GOT3 (cell line): ENCODE measurements around the gene GPC6.

ENCODE experiments used
- DNase-seq: peaks from one replicate; lab custom pipeline; 2025; ENCODE audit warnings: mixed read lengths; lab: John Stamatoyannopoulos, UW

GPC6 gene

GRCh38 chr13:93967286-93967685 lies 740.7 kb downstream of the GPC6 start:
- no peak for DNase-seq

GRCh38 chr13:93975242-93975641 lies 748.6 kb downstream of the GPC6 start:
- DNase-seq: no peak

DNA sequence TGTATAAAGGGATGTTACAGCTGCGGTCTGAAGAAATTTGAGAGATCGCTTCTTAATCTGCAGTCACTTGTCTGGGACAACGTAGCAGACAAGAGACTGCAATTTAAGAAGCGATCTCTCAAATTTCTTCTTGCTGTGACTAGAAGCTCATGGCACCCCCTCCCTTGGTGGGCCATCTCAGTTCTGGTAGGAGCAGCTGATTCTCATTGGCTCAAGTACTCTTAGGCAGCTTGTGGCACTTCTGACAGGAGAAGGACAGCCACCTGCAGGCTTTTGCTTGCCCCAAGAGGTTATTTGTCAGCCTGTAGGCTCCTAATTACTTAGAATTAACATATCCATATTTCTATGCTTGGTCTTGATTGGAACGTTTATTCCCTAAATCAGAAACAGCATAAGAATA lies 749.9 kb downstream of the GPC6 start:
- DNase-seq: no peak

DNA sequence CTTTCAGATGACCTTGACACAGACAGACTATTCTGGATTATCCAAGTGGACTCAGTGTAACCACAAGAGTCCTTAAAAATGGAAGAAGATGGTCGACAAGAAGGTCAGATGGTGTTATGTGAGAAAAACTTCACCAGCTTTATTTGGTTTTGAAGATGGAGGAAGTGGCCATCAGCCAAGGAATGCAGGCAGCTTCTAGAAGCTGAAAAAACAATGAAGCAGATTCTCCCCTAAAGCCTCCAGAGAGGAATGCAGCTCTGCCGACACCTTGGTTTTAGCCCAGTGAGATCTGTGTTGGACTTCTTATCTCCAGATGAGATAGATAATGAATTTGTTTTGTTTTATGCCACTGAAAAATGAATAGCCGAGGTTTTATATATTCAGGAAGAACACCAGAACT lies 751.4 kb downstream of the GPC6 start:
- DNase-seq: no peak

- no peak for DNase-seq
Observed at GRCh38 chr13:93981426-93981977, 754.9 kb downstream of the GPC6 start.

GRCh38 chr13:93982179-93982918 lies 755.7 kb downstream of the GPC6 start:
- no peak for DNase-seq

DNA sequence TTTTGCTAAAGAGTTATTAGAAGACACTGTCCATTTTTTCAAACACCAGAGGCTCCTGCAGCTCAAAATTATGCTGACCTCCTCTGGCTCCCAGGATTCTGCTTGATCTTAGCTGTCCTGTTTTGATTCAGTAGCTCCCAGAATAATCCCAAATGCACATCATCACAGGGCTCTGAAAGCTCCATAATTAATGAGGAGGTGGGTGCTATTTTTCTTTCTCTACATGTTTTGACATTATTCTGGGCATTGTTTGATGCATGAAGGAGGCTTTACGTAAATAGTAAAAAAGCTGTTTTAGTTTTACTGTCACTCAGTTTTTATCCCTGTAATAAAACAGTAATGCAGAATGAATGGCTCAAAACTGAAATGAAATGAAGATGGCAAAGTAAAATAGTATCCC lies 757.4 kb downstream of the GPC6 start:
- DNase-seq: no peak

DNA sequence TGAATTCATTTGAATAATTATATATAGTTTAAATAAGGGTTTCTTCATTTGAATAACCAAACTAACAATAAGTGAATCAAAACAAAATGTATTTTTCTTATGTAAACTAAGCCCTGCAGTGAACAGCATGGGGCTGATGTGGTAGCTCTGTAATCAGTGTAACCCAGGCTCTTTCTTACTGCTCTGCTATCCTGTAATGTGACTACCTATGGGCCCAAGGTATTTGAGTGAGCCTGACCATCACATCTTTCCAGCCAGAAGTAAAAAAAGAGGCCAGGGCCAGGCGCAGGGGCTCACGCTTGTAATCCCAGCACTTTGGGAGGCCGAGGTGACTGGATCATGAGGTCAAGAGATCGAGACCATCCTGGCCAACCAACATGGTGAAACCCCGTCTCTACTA lies 758.3 kb downstream of the GPC6 start:
- no peak for DNase-seq

- DNase-seq: no peak
Observed at GRCh38 chr13:93987458-93987857, 760.9 kb downstream of the GPC6 start.

DNA sequence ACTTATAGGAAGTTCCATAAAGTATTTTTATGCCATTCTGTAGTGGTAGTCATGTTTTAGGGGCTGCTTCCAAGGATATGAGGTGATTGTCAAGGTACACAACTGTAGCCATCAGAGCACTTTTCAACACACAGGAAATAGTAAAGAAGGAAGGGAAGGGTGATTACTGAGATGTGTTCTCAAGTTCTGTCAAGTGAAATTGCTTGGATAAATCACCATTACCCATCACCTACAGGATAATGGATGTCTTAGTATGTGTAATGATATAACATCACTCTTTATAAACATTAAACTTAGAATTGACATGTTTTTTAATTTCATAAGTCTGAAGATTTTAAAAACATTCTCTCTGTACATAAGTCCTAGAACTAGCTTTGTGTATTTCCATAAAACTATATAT lies 765.0 kb downstream of the GPC6 start:
- DNase-seq: no peak

DNA sequence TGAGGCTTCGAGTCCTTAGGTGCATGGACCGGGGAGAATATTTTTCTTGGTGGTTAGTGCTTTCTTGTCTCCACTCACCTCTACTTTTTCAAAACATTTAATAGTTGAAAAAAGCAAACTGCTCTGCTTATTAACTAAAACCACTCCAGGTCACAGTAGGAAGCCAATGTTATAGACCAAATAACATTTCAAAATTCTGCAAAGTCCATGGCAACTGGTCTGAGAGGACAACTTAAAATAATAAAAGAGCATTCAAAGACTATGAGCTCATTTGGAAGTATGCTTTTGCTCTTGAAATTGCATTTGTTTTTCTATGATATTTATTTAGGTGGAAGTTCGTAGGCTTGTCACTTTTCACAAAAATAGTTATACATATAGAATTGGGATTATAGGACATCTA lies 769.9 kb downstream of the GPC6 start:
- DNase-seq: no peak

GRCh38 chr13:94006296-94006695 lies 779.7 kb downstream of the GPC6 start:
- no peak for DNase-seq

DNA sequence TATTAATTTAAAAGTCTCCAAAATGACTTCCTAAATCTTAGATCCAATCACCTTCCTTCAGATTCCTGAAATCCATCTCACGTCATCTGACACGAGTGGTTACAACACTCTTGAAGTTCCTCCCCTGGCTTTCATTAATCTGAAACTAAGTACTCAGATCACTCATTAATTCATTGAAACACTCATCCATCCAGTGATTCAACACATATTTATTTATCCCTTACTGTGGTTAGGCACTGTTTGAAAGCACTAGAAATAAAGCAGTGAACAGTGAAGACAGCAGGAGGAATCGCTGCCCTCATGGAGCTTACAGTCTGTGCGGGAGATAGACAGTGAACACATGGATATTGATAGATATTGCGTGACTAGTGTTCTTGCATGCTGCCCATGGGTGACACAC lies 780.5 kb downstream of the GPC6 start:
- DNase-seq: no peak

DNA sequence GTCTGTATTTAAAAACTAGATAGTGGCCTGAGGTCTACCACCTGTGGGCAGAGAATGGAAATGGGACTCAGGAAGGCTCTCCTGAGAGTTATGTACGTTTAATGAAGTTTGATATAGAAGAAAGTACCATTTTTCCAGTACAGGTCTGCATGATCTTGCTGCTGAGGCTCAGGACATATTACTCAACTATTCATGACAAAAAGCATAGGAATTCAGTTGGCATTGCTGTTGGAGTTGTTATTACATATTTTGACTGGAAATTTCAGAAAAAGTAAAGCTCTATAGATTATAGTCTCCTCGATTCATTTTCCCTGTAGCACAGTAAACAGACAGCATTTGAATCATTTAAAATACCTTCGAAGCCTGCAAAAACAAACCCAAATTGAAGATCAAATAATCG lies 783.1 kb downstream of the GPC6 start:
- DNase-seq: no peak

DNA sequence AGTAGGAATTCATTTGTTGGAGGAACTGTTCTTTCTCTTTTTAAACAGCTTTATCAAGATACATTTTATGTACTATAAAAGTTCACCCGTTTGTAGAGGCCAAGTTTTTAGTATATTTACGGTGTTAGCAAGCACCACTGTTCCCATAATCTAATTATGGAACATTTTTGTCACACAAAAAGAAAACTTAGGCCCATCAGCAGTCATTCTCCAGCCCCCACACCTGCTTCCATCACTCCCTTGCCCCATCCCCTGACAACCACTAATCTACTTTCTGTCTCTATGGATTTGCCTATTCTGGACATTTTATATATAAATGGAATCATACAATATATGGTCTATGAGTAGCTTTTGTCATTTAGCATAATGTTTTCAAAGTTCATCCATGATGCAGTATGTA lies 787.9 kb downstream of the GPC6 start:
- DNase-seq: no peak

DNA sequence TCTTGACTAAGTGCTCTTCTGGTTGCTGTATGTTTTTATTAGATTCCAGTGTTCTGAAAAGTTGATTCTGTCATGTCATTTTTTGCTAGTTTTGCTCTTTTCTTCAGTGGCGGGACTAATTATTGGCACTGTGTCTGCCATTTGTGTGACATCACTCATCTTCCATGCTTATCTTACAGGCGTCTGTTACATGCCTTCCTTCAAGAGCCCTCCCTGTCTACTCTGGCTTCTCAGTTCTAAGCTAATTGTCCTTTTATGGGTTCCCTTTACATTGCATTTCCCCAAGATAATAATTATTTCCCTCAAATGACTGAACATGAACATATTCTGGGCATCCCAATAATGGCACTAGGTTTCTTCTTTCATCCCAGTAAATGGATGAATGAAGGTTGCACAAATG lies 793.8 kb downstream of the GPC6 start:
- DNase-seq: no peak

GRCh38 chr13:94020833-94021232 lies 794.2 kb downstream of the GPC6 start:
- DNase-seq: no peak

- DNase-seq: no peak
Observed at GRCh38 chr13:94028234-94028633, 801.6 kb downstream of the GPC6 start.

- DNase-seq: no peak
Observed at GRCh38 chr13:94028650-94029049, 802.0 kb downstream of the GPC6 start.

- DNase-seq: no peak
Observed at GRCh38 chr13:94030415-94031119, 804.0 kb downstream of the GPC6 start.

- no peak for DNase-seq
Observed at GRCh38 chr13:94031609-94032008, 805.0 kb downstream of the GPC6 start.

GRCh38 chr13:94033098-94033497 lies 806.5 kb downstream of the GPC6 start:
- no peak for DNase-seq

DNA sequence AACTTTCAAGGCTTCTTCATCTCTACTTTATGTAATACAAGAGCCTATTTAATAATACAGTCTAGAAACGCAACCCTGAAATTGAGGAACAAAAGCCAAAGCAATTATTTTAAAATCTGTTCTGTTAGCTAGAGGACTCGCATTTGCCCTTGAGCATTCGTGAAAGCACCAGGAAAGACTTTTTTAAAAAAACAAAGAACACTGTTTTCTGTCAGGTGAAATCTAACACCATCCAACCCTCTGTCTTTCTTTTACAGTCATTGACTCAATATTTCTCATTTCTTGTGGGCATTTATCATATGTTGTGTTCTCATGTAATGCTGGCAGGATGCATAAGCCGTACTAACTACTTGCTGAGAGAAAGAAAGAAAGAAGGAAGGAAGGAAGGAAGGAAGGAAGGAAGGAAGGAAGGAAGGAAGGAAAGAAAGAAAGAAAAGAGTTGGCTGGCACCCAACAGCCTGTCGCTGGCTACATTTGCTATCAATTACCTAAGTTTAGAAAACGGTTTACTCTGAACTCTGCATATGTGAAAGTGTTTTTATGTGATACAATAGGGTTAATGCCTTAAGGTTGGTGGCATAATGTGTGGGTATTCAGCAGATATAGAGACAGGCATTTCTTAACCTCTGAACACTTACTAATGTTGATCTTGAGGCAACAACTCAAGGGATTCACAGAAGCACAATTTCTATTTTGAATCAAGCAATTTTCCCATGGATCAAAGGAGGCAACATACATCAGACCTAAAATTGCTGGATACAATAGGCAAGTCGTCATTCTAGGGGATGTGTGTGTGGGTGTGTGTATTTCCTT lies 807.4 kb downstream of the GPC6 start:
- DNase-seq: no peak
